ENCODE data around the gene ZBTB7C. TPM values are rescaled to one million over a fixed set of nuclear protein-coding genes. Genes with fewer than 3 reads are reported as not detected.

ZBTB7C gene
- total and polyA plus RNA-seq, 4 donors: 0.19 to 1.1 (median 0.45) TPM

DNA sequence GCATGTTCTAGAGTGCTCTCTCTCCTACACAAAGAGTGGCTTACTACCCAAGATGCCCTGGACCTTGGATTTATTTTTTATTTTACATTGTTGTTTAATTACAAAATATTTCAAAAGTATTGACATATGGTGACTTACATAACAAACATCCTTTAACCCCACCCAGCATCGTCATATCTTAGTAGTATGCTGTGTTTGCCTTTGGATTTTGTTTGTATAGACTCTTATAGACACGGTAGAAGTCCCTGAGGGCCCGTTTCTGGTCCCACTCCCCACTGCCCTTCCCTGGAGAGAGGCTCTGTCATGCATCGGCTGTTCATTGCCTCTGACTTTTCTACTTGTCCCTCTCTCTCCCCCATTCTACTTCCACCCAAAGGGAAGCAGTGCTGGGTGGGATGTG, 112.0 kb downstream of the ZBTB7C start:
- no peaks in the 10 kb centered on the region for H3K9me3 ChIP-seq (ENCODE audit: control insufficient read depth in 4 of 4, low read length in 3 of 4)
- TF ChIP-seq HNF4A (conservative IDR thresholded peaks at IDR 0.05) (no peak), FOXA1 (IDR thresholded peaks at IDR 0.05) (no peak), RXRA (IDR thresholded peaks at IDR 0.05) (no peak), SP1 (IDR thresholded peaks at IDR 0.05) (no peak), RAD21 (IDR thresholded peaks at IDR 0.05) (no peak), NR2F2 (IDR thresholded peaks at IDR 0.05) (no peak), HNF4G (IDR thresholded peaks at IDR 0.05) (no peak), FOXA2 (IDR thresholded peaks at IDR 0.05) (no peak)
- TF ChIP-seq, protein P1, sequence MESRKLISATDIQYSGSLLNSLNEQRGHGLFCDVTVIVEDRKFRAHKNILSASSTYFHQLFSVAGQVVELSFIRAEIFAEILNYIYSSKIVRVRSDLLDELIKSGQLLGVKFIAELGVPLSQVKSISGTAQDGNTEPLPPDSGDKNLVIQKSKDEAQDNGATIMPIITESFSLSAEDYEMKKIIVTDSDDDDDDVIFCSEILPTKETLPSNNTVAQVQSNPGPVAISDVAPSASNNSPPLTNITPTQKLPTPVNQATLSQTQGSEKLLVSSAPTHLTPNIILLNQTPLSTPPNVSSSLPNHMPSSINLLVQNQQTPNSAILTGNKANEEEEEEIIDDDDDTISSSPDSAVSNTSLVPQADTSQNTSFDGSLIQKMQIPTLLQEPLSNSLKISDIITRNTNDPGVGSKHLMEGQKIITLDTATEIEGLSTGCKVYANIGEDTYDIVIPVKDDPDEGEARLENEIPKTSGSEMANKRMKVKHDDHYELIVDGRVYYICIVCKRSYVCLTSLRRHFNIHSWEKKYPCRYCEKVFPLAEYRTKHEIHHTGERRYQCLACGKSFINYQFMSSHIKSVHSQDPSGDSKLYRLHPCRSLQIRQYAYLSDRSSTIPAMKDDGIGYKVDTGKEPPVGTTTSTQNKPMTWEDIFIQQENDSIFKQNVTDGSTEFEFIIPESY (IDR thresholded peaks at IDR 0.05): no peak
- TF ChIP-seq, protein P2, sequence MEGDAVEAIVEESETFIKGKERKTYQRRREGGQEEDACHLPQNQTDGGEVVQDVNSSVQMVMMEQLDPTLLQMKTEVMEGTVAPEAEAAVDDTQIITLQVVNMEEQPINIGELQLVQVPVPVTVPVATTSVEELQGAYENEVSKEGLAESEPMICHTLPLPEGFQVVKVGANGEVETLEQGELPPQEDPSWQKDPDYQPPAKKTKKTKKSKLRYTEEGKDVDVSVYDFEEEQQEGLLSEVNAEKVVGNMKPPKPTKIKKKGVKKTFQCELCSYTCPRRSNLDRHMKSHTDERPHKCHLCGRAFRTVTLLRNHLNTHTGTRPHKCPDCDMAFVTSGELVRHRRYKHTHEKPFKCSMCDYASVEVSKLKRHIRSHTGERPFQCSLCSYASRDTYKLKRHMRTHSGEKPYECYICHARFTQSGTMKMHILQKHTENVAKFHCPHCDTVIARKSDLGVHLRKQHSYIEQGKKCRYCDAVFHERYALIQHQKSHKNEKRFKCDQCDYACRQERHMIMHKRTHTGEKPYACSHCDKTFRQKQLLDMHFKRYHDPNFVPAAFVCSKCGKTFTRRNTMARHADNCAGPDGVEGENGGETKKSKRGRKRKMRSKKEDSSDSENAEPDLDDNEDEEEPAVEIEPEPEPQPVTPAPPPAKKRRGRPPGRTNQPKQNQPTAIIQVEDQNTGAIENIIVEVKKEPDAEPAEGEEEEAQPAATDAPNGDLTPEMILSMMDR (IDR thresholded peaks at IDR 0.05; ENCODE audit: low read depth, low read length, missing input control): no peak
- TF ChIP-seq, protein P3, sequence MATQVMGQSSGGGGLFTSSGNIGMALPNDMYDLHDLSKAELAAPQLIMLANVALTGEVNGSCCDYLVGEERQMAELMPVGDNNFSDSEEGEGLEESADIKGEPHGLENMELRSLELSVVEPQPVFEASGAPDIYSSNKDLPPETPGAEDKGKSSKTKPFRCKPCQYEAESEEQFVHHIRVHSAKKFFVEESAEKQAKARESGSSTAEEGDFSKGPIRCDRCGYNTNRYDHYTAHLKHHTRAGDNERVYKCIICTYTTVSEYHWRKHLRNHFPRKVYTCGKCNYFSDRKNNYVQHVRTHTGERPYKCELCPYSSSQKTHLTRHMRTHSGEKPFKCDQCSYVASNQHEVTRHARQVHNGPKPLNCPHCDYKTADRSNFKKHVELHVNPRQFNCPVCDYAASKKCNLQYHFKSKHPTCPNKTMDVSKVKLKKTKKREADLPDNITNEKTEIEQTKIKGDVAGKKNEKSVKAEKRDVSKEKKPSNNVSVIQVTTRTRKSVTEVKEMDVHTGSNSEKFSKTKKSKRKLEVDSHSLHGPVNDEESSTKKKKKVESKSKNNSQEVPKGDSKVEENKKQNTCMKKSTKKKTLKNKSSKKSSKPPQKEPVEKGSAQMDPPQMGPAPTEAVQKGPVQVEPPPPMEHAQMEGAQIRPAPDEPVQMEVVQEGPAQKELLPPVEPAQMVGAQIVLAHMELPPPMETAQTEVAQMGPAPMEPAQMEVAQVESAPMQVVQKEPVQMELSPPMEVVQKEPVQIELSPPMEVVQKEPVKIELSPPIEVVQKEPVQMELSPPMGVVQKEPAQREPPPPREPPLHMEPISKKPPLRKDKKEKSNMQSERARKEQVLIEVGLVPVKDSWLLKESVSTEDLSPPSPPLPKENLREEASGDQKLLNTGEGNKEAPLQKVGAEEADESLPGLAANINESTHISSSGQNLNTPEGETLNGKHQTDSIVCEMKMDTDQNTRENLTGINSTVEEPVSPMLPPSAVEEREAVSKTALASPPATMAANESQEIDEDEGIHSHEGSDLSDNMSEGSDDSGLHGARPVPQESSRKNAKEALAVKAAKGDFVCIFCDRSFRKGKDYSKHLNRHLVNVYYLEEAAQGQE (IDR thresholded peaks at IDR 0.05): no peak
- TF ChIP-seq, protein P4, sequence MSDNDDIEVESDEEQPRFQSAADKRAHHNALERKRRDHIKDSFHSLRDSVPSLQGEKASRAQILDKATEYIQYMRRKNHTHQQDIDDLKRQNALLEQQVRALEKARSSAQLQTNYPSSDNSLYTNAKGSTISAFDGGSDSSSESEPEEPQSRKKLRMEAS (IDR thresholded peaks at IDR 0.05): no peak
- no peak overlapping the region for H3K4me3 ChIP-seq (ENCODE audit: low read depth in 1 of 3, low read length in 3 of 3)
- DNase-seq (ENCODE audit: low spot score): no peak
- no peak overlapping the region for H3K9ac ChIP-seq (ENCODE audit: low read depth in 1 of 2, low read length in 2 of 2)
- no peaks in the 10 kb centered on the region for H3K27me3 ChIP-seq (ENCODE audit: control insufficient read depth in 4 of 4, insufficient read depth in 4 of 4, low read length in 3 of 4)
- WGBS: 82% methylated on average over 4 of the region's 4 CpGs
- no peaks in the 10 kb centered on the region for H3K36me3 ChIP-seq (ENCODE audit: control insufficient read depth in 4 of 4, insufficient read depth in 3 of 4, low read depth in 1 of 4, low read length in 3 of 4)
- no peaks in the 10 kb centered on the region for H3K4me1 ChIP-seq (ENCODE audit: control insufficient read depth in 4 of 4, insufficient read depth in 4 of 4, low read length in 3 of 4)
- no peak overlapping the region for H3K27ac ChIP-seq (ENCODE audit: low read depth in 1 of 2, low read length in 2 of 2)

DNA sequence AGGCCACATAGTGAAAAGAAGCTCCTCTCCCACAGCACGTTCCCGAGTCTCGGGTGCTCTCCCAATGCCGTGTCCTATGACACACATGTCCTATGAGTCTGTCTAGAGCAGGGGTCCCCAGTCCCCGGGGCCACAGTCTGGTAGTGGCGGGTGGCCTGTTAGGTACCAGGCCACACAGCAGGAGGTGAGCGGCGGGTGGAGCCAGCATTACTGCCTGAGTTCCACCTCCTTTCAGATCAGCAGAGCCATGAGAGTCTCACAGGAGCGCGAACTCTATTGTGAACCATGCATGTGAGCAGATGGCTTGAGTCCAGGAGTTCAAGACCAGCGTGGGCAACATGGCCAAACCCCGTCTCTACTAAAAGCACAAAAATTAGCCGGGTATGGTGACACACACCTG, 112.6 kb downstream of the ZBTB7C start:
- no peaks in the 10 kb centered on the region for H3K4me1 ChIP-seq (ENCODE audit: control insufficient read depth in 4 of 4, insufficient read depth in 4 of 4, low read length in 3 of 4)
- H3K36me3 ChIP-seq (ENCODE audit: control insufficient read depth in 4 of 4, insufficient read depth in 3 of 4, low read depth in 1 of 4, low read length in 3 of 4): no peaks in the 10 kb centered on the region
- no peak overlapping the region for H3K4me3 ChIP-seq (ENCODE audit: low read depth in 1 of 3, low read length in 3 of 3)
- 95% methylated on average over 13 of the region's 13 CpGs for WGBS
- no peak overlapping the region for H3K9ac ChIP-seq (ENCODE audit: low read depth in 1 of 2, low read length in 2 of 2)
- peak; percentile 24 for DNase-seq (ENCODE audit: low spot score)
- H3K9me3 ChIP-seq (ENCODE audit: control insufficient read depth in 4 of 4, low read length in 3 of 4): no peaks in the 10 kb centered on the region
- no peak overlapping the region for H3K27ac ChIP-seq (ENCODE audit: low read depth in 1 of 2, low read length in 2 of 2)
- H3K27me3 ChIP-seq (ENCODE audit: control insufficient read depth in 4 of 4, insufficient read depth in 4 of 4, low read length in 3 of 4): no peaks in the 10 kb centered on the region
- TF ChIP-seq HNF4G (IDR thresholded peaks at IDR 0.05) (no peak), TAF1 (conservative IDR thresholded peaks at IDR 0.05) (no peak), FOXA1 (IDR thresholded peaks at IDR 0.05) (no peak), GABPA (IDR thresholded peaks at IDR 0.05 in 1 of 2, conservative IDR thresholded peaks at IDR 0.05 in 1 of 2) (no peak), RXRA (IDR thresholded peaks at IDR 0.05) (no peak), RAD21 (IDR thresholded peaks at IDR 0.05) (no peak), JUND (IDR thresholded peaks at IDR 0.05) (no peak)
- TF ChIP-seq, protein P5, sequence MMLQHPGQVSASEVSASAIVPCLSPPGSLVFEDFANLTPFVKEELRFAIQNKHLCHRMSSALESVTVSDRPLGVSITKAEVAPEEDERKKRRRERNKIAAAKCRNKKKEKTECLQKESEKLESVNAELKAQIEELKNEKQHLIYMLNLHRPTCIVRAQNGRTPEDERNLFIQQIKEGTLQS (IDR thresholded peaks at IDR 0.05): no peak
- TF ChIP-seq, protein P1 (IDR thresholded peaks at IDR 0.05): no peak
- TF ChIP-seq, protein P4 (IDR thresholded peaks at IDR 0.05): no peak
- TF ChIP-seq, protein P2 (IDR thresholded peaks at IDR 0.05; ENCODE audit: low read depth, low read length, missing input control): no peak

Data from liver (tissue), 9 donors.